ENCODE measurements around the gene PITX1.

The PITX1 gene

DNA sequence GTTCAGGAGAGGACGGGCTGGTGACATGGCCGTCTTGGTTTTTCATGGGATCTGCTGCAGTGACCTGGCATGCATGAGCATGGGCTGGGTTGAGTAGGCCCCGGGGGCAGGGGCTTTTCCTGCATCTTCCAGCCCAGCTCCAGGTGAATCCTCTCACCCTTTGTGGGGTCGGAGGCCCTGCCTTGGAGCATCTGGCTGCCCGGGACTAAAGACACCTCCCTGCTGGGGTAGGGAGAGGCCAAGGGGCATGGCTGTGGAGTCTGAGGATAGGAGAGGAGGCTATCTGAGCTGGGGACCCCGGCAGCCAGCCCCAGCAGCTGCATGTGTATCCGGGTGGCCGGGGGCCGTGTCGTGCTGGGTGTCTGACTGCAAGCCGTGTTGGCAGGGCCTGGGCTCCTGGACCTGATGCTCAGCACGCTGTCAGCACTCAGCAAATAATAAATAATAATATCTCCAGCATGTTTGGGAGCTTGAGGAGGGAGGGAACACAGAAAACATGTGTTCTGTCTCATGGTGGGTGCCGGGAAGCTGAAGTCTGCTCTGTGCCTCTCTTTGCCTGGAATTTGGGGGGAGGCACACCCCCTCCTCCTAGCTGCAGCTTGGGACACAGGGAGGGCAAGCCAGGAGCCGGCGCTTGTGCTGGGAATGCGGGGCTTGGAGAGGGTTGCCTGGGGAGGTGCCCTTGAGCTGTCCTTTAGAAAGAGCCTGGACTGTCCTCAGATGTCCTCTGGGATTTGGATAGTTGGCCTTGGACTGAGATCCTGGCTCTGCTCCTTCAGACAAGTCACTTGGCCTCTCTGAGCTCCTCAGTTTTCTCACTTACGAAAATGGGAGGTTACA, 28.4 kb upstream of the PITX1 start:
- DNase-seq: no peak

DNA sequence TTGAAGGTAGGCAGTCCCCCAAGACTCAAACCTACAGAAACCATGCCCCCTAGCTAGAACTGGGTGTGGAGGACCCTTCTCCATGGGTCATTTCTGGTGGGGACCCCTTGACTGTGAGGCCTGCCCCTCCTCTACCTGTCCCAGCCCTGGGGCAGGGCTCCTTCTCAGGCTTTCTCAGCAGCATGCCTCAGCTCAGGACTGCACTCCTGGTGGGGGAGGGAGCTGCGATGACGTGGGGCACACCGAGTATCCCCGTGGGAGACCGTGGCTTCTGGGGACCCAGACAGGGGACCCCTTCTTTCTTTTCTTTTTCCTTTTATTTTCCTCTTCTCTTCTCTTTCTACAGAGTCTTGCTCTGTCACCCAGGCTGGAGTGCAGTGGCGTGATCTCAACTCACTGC, 27.0 kb upstream of the PITX1 start:
- DNase-seq: no peak

DNA sequence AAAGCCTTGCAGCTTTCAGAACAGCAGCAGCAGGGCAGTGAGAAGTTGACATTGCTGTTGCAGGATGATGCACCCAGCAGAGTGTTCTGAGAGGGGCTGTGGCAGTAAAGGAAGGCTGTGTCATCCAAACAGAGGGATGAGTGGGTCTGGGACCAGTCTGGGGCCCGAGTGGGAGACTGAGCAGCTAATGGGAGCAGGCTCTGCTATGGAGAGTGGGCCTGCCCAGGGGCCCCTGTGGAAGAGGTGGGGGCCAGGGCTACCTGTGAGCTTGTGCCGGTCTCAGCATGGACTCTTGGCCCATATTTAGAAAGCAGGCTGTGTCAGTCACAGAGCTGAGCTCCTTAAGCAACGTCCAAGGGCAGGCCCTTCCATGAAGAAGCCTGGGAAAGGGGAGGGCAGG, 26.0 kb upstream of the PITX1 start:
- DNase-seq: no peak

DNA sequence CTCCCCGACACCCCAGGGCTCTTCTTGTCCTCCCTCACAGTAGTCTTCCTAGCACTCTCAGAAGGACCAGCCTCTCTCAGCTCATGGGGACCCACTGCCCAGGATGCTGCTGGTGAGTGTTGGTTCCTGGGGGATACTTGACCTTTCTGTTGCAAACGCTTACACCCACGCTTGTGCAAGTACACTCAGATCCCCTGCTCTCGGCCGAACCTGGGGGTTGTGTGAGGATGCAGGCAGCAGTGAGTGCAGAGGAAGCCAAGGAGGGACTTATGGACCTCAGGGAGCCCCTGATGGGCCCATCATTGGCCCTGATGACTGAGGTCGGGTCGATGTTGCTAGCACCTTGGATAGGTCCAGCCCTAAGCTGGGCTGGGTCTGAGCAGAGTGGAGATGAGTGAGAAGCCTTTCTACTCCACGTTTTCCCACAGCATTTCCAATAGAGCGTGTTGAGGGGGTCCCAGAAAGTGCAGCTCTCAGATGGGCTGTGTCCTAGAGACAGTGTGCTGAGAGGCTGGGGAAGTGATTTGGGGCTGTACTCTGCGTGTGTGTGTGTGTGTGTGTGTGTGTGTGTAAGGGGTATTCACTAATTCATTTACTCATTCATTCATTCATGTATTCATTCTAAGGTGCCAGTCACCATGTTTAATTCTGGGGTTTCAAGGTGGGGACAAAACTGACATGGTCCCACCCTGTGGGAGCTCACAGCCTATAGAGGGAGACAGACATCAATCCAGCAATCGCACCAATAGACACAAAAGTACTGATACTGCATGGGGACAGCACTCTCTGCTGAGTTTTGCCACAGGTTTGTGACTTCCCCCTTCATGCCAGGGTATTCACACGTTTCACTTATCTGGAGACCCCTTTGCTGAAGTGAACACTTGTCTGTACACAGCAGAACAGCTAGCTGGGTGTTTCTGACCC, 25.2 kb upstream of the PITX1 start:
- no peak for DNase-seq

DNA sequence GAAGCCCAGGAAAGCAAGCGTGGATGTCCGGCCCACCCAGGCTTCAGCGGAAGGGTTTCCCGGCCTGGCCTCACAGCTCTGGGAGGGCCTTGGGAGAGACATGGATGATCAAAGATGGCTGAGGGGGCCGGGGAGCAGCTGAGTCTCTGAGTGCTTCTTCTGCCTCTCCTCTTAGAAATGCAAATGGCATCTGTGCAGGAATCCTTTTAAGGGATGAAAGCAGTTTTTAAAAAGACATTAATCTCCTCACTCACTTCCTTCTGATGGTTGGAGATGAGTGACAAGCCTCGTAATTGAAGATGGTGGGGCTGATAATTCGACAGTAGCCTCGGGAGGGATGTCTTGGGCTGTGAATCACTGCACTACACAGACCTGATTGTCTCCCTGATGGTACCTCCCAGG, 24.3 kb upstream of the PITX1 start:
- no peak for DNase-seq

DNA sequence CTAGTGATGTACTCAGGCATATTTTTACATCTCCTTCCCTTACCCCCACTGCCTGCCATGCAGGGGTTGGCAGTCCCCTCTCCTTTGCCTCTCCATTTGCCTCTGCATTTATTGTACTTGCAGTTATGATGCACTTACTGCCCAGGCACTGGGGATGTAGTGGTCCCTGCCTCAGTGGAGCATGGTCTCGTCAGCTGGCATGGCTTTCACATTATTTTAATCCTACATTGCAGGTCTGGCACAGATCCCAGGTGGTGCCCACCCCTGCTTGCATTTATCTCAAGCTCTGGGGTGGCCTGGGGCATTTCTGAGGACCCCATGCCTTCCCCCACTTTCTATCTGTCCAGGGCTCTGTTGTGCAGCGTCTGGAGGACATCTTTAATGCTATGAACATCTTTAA, 23.2 kb upstream of the PITX1 start:
- no peak for DNase-seq

DNA sequence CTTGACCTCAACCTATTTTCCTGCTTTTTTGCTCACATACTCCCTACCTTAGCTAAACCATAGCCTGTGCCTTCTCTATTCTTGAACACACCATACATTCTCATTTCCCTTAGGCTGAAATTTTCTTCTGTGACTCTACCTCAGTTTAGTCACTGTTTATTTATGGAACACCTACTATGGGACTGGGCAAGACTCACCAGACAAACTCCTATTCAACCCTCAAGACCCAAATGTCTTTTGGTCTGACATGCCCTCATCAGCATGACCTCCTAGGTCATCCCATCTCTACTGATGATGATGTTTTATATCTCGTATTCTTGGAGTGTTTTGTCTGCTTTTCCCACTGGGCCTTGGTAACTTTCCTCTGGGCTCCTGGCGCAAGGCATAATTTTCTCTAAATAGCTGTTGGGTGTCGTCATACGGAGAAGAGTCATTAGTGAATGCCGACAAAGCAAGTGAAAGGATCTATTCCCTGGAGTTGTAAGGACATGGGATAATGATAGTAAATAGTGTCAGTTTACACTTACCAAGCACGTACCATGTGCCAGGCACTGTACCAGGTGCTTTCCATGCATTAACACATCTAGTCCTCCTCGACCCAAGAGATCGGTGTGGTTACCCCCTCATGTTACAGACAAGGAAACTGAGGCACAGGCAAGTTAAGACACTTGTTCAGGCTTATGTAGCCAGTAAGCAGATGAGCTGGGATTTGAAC, 22.4 kb upstream of the PITX1 start:
- DNase-seq: no peak

DNA sequence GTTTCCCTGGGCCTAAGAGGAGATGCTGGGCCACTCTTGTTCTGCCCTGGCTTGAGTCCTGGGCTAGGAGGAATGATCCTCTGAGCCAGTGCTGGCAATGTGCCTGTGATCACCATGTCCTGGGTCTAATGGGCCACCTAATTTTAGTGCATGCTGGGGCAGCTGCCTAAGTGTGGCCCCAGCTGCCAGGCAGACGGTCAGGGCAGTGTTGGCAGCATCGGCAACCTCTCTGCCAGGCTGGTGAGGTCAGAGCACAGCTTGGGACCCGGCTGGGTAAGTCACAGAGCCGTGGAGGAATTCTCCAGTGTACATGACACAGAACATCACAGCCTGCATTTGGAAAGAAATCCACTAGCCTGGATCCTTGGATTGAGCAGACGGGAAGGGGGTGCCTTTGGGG, 21.4 kb upstream of the PITX1 start:
- DNase-seq: no peak

DNA sequence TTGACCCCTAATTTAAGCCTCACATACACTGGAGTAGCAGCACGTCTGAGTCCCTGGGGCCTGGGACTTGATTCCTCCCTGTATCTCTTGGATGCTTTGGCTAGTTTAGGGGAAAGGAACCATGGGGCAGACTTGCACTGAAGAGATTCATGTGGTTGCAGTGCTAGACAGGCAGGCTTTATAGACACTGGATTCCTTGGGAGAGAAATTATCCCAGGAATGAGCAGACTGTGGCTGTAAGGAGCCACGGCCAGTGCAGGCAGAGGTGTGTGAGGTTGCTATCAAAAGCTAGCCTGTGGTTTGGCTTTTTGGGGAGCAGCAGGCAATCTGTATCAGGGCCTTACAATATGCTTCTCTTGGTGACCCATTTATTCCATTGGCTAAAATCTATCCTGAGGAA, 20.5 kb upstream of the PITX1 start:
- DNase-seq: no peak

DNA sequence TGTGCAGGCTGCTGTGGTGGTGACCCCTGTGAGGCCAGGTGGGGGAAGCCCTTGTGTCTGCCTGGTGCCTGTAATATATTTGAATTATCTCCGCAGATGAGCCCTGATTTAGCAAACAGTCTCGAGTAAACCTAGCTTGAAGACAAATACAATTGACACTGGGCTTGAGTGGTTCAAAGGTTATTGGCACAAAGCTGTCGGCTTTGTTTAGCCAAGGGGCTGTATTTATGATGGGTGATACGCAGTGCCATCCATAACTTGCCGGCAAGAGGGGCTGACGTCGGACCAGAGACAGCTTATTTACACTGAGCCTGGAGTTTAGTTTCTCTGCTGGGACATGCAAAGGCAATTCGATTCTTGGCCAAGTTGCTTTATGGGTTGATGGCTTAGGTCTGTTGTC, 20.0 kb upstream of the PITX1 start:
- DNase-seq: no peak

DNA sequence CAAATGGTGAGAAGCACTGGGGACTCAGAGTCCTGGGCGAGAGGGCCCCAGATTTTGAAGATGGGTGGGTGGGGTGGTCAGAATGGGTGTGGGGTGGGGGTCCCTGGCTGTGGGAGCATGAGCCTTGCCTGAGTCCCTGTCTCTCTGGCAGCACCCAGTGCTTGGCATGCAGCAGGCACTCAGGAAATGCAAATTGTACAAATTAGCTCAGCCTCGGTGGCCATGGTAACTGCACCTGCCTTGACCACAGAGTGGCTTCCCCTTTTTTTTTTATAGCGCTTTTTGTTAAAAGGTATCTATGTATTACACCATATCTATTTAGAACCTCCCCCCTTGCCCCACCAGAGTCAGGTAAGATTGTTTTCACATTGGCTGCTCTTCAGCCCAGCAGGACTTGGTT, 19.2 kb upstream of the PITX1 start:
- no peak for DNase-seq

DNA sequence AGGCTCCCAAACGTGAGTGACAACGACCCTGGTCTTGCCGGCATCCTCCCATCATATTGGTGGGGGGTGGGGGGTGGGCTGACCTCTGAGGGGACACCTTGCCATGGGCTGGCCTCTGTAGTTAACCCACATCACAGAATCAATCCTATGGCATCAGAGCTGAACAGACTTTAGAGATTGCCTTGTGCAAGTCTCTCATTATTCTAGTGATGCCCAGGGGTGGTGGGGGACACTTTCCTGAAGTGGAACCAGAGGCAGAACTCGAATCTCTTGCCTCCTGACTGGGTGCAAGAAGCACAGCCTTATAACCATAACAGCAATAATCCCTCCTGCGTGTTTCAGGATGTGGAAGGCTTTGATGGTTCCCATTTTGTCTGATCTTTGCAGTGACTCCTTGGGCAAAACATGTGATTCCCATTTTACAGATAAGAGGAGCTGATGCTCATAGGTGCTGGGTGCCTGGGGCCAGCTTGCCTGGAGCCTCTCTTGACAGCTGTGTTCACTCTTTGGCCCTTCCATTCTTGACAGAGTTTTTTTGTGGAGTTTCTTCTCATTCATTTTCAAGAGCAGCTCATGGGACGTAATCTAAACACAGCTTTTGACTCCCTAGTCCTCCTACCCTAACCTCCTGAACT, 18.6 kb upstream of the PITX1 start:
- DNase-seq: no peak

DNA sequence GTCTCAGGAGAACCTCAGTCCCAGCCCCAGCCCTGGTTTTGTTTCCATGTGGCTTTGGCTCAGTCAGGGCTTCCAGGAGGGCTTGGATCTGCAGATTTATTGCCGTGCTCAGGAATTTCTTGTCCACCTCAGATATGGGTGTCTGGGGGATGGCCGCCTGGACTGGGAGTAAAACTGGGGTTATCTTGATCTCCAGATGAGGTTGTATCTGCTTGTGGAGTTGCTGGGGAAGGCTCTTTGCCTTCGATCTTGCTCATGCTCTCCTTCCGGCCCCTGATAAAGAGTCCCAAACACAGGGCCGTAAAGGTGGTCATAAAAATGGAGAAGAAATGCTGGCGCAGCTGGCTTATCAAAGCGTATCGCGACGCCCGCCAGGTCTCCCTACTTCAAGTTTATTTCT, 17.8 kb upstream of the PITX1 start:
- DNase-seq: no peak

DNA sequence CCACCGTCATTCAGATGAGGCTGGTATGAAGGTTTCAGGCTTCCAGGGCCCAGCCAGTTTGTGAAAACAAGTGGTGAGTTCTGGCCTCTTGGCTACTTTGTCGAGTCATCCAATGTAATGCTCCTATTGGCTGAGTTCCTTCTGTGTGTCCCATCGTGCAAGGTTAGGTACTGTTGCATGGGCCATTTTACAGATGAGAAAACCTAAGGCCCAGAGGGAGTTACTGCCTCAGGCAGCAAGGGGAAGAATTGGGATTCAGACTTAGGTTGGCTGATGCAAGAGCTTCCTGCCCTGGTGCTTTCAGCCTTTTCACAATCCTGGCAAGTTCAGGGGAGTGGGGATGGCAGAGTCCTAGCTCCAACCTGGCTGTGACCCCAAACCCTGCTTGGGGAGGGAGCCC, 17.4 kb upstream of the PITX1 start:
- no peak for DNase-seq

DNA sequence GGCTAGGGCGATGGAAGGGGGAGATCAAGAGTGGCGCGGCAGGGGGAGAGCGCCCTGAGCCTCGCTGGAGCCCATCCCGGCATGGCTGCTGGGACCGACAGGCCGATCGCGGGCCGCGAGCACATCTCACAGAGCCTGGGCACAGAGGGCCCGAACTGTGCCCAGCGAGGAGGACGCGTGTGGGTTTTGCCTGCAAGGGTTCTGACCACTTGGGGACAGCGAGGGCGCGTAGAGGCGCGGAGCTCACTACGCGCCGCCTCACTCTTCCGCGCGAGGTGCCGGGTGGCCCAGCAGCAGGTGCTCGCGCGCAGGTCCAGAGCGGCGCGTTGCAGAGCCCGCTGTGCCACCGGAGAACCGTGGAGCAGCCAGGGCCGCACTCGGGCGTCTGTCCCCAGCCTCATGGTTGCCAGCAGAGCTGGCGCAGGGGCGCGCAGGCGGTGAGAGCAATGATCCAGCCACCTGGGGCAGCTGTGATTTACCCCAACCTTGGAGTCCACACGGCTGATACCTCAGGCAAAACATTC, 16.3 kb upstream of the PITX1 start:
- no peak for DNase-seq

DNA sequence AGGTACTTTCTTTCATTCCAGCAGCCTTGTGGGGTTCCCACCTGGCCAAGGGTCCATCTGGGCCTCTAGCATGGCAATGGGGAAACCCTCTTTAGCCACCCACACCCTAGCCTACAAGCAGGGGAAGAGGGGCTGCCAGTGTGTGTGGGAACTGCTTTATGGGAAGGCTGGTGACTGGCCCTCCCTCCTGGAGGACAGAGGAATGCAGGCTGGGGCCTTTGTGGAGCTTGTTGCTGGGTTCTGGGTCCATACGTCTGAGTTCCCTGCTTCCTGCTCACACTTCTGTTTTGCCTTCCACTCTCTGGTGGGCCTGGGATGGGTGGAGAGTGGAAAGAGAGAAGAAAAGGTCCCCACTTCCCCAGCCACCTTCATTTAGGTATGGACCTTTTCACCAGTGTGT, 14.9 kb upstream of the PITX1 start:
- DNase-seq: no peak

DNA sequence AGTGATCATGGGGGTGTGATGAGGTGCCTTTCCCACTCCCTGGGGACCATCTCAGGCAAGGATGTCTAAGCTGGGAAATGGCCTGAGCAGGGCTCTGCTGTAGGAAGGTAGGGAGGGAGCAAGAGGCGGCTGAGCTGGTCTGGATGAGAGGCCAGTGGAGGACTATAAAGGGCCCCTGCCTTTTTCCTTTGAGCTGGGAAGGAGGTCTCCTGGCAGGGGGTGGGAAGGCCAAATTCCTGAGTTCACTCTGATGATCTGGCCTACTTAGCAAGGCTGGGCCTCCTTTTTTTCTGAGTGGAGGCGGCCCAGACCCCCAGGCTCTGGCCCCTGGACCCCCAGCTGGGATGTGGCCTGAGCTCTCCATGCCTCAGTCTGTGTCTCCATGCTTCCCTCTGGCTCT, 14.3 kb upstream of the PITX1 start:
- no peak for DNase-seq

DNA sequence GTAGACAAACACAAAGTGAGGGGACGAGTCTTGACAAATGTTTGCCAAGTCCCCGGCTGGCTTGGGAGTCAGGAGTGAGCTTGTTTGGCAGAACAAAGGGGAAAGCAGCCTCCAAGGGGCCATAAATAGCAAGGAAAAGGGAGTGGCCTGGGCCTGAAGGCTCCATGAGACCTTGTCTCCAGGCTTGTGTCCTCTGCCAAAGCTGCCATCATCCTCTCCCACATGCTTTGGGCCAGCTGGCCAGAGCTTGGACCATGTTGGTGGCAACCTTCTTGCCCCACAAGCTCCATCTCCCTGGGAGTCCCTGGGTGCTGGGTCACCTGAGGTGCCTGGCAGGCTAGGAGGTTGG, 13.3 kb upstream of the PITX1 start:
- no peak for DNase-seq

DNA sequence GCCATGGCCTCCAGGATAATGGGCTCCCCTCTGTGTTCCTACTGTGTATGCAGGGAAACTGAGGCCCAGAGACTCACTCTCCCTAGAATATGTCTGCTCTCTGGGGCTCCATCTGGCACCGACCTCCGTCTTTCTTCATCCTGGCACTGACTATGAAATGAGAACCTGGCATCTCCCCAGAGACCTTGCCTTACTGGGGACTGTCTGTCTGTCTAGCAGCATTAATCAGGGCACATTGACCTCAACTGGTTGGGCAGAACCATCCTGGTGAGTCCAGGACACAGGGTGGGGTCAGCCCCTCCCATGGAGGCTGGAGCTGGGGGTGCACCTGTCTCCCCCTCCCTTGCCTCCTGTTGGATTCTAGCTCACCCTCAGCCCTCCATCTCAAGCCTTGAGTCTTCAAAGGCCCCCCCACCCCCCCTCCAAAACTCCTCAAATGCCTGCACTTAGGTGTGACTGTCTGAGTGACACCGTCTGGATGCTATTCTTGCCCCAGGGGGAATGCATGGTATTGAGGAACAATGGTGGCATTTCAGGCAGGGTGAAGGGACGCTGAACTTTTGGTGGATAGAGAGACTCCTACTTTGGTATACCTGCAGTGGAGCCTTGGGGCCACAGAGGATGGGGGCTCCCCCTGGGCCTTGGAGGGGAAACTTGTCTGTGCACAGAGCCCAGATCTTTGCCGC, 12.8 kb upstream of the PITX1 start:
- DNase-seq: no peak

DNA sequence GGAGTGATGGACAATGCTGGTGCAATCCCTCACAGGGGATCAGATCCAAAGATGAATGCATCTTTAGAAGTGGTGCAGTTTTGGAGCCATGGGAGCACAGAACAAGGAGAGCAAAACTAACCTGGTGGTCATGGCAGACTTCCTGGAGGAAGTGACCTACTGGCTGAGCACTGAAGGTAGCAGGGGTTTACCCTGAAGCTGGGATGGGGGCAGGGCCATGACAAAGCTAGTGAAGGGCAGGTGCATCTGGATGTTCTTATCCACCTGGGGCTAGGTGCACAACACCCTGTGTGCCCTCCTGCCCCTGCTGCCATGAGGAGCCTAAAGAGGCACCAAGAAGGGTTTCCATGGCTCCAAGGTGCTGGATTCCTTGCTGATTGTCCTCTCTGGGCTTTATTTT, 11.5 kb upstream of the PITX1 start:
- DNase-seq: no peak

DNA sequence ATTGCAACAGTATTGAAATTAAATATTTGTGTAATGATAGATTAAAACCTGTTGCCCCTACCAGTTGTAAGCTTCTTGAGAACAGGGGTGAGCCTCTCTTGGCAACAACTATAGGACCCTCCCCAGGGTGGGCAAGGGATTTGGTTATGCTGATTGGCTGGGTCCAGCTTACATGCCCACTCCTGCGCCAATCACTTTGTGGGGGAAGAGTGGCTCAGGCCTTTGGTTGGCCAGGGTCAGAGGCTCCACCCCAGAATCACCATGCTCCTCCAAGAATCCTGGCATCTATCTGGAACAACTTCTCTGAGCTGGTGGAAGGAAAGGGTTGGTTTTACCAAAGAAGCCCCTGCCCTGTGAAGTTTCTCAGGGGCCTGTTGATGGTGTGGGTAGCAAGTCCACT, 8.6 kb upstream of the PITX1 start:
- no peak for DNase-seq

All from nucleus accumbens (tissue), 56 donors.